DND-41 (cell line): Measurements from ENCODE around the gene ESR2.

ENCODE experiments used
- CTCF ChIP-seq: IDR thresholded peaks from 2 replicates; pipeline ENCODE4 v1.5.1; 2012; ENCODE audit warnings: borderline replicate concordance, low read length, moderate library complexity, mild to moderate bottlenecking; ENCODE audit not compliant: poor library complexity, severe bottlenecking; ENCODE audit errors: extremely low read depth
- EZH2 ChIP-seq: IDR thresholded peaks from 3 replicates; pipeline ENCODE4 v1.6.1; 2012; ENCODE audit warnings: borderline replicate concordance, low read depth, mild to moderate bottlenecking, moderate library complexity, low read length, inconsistent platforms; ENCODE audit not compliant: severe bottlenecking

GRCh38 chr14:64158608-64159007 lies 135.6 kb downstream of the ESR2 start:
- TF ChIP-seq CTCF (no peak), EZH2 (no peak)
